Measurements from ENCODE around the gene RNF187.

The RNF187 gene

DNA sequence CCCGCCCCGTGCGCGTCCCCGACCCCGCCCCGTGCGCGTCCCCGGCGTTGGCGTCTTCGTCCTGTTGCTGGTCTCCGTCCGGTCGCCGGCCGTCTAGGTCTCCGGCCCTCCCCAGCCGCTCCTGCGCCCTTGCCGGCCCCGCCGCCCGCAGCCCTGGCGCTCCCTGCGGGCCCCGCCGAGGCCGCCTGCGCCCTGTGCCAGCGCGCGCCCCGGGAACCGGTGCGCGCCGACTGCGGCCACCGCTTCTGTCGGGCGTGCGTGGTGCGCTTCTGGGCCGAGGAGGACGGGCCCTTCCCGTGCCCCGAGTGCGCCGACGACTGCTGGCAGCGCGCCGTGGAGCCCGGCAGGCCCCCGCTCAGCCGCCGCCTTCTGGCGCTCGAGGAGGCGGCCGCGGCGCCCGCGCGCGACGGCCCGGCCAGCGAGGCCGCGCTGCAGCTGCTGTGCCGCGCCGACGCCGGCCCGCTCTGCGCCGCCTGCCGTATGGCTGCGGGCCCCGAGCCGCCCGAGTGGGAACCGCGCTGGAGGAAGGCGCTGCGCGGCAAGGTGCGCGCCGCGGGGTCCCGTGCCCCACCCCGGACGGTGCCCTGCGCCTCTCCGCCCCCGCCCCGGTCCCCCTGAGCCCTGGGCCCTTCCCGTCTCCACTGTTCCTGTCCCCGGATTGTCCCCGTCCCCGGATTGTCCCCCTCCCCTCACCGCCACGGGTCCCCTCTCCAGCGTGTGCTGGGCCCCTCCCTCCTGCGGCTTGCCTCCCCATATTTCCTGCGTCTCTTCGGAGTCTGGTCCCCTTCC is at the start of gene RNF187:
Gene RNF187 (plus strand): TSS at position 47 of the 789 bp plus-strand sequence.
- Histone ChIP-seq H3K36me3 (ENCODE audit: insufficient read depth, low read length) (no peaks in the 10 kb centered on the region; the same call in 1 of the 2 replicates), H3K9me3 (ENCODE audit: insufficient read depth, low read depth, low read length) (no peaks in the 10 kb centered on the region), H3K4me1 (ENCODE audit: insufficient read depth, low read length, poor library complexity, severe bottlenecking) (peaks cover 32% of the 10 kb centered on the region), H3K27me3 (ENCODE audit: insufficient read depth, low read length, poor library complexity, severe bottlenecking) (no peaks in the 10 kb centered on the region), H3K4me3 (ENCODE audit: low read length, poor library complexity, severe bottlenecking) (peak within 1 kb of the TSS; percentile 88), H3K9me2 (replicated peaks; ENCODE audit: low read depth, low read length) (no peaks in the 10 kb centered on the region), H2AFZ (ENCODE audit: low read length) (peak within 1 kb of the TSS; percentile 88), H3F3A (ENCODE audit: low read depth) (no peaks in the 10 kb centered on the region), H3K9ac (ENCODE audit: low read depth, low read length, poor library complexity, severe bottlenecking) (peak within 1 kb of the TSS; percentile 92), H3K79me2 (ENCODE audit: insufficient read depth, low read length) (peaks cover 55% of the 10 kb centered on the region), H3K4me2 (ENCODE audit: low read depth, low read length, poor library complexity, severe bottlenecking) (peak within 1 kb of the TSS; percentile 91), H4K20me1 (ENCODE audit: insufficient read depth, low read length, poor library complexity, severe bottlenecking) (peaks cover 39% of the 10 kb centered on the region)
- no peak for TF ChIP-seq CTCF (conservative IDR thresholded peaks at IDR 0.05; ENCODE audit: low read length)
- no peak for TF ChIP-seq EZH2phosphoT487 (IDR thresholded peaks at IDR 0.05; ENCODE audit: borderline replicate concordance)

- no peak overlapping the region for H3K9ac ChIP-seq (ENCODE audit: low read depth, low read length, poor library complexity, severe bottlenecking)
- no peak overlapping the region for H3K4me2 ChIP-seq (ENCODE audit: low read depth, low read length, poor library complexity, severe bottlenecking)
- no peak for TF ChIP-seq EZH2phosphoT487 (IDR thresholded peaks at IDR 0.05; ENCODE audit: borderline replicate concordance)
- TF ChIP-seq CTCF (conservative IDR thresholded peaks at IDR 0.05; ENCODE audit: low read length), result no peak
- no peaks in the 10 kb centered on the region for H3K79me2 ChIP-seq (ENCODE audit: insufficient read depth, low read length)
- H3K9me3 ChIP-seq (ENCODE audit: insufficient read depth, low read depth, low read length), result no peaks in the 10 kb centered on the region
- no peaks in the 10 kb centered on the region for H3K9me2 ChIP-seq (replicated peaks; ENCODE audit: low read depth, low read length)
- no peak overlapping the region for H3K4me3 ChIP-seq (ENCODE audit: low read length, poor library complexity, severe bottlenecking)
- no peaks in the 10 kb centered on the region for H3K27me3 ChIP-seq (ENCODE audit: insufficient read depth, low read length, poor library complexity, severe bottlenecking)
- no peaks in the 10 kb centered on the region for H4K20me1 ChIP-seq (ENCODE audit: insufficient read depth, low read length, poor library complexity, severe bottlenecking)
- no peaks in the 10 kb centered on the region for H3K36me3 ChIP-seq (ENCODE audit: insufficient read depth, low read length)
- no peaks in the 10 kb centered on the region for H3F3A ChIP-seq (ENCODE audit: low read depth)
- H2AFZ ChIP-seq (ENCODE audit: low read length), result no peak overlapping the region
- no peaks in the 10 kb centered on the region for H3K4me1 ChIP-seq (ENCODE audit: insufficient read depth, low read length, poor library complexity, severe bottlenecking)
These were observed 49.7 kb upstream of the RNF187 start for GRCh38 chr1:228437424-228437962.

GRCh38 chr1:228438266-228438665 is 48.9 kb upstream of the RNF187 start:
- Histone ChIP-seq H3K9me3 (ENCODE audit: insufficient read depth, low read depth, low read length) (no peaks in the 10 kb centered on the region), H3K4me3 (ENCODE audit: low read length, poor library complexity, severe bottlenecking) (no peak overlapping the region), H2AFZ (ENCODE audit: low read length) (no peak overlapping the region), H3K27me3 (ENCODE audit: insufficient read depth, low read length, poor library complexity, severe bottlenecking) (no peaks in the 10 kb centered on the region), H3K4me2 (ENCODE audit: low read depth, low read length, poor library complexity, severe bottlenecking) (no peak overlapping the region), H3F3A (ENCODE audit: low read depth) (no peaks in the 10 kb centered on the region), H3K36me3 (ENCODE audit: insufficient read depth, low read length) (no peaks in the 10 kb centered on the region), H3K9me2 (replicated peaks; ENCODE audit: low read depth, low read length) (no peaks in the 10 kb centered on the region), H3K4me1 (ENCODE audit: insufficient read depth, low read length, poor library complexity, severe bottlenecking) (no peaks in the 10 kb centered on the region), H4K20me1 (ENCODE audit: insufficient read depth, low read length, poor library complexity, severe bottlenecking) (no peaks in the 10 kb centered on the region), H3K79me2 (ENCODE audit: insufficient read depth, low read length) (no peaks in the 10 kb centered on the region), H3K9ac (ENCODE audit: low read depth, low read length, poor library complexity, severe bottlenecking) (no peak overlapping the region)
- TF ChIP-seq EZH2phosphoT487 (IDR thresholded peaks at IDR 0.05; ENCODE audit: borderline replicate concordance) (no peak), CTCF (conservative IDR thresholded peaks at IDR 0.05; ENCODE audit: low read length) (no peak)
